ENCODE results near the gene AZU1. TPM values are rescaled to one million over a fixed set of nuclear protein-coding genes. Genes with fewer than 3 reads are reported as not detected.
A peak's percentile ranks its signal among the peaks of the same experiment; 100 is the strongest.

Gene AZU1, protein sequence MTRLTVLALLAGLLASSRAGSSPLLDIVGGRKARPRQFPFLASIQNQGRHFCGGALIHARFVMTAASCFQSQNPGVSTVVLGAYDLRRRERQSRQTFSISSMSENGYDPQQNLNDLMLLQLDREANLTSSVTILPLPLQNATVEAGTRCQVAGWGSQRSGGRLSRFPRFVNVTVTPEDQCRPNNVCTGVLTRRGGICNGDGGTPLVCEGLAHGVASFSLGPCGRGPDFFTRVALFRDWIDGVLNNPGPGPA
- total RNA-seq (2021) = not detected in 2 replicates
- percentile 10 among the genes with signal in this experiment for Bru-seq, nascent RNA
- BruChase-seq, experiment 1, labeled RNA remaining after a 2-hour chase = percentile 14 among the genes with signal in this experiment
- percentile 19 among the genes with signal in this experiment for BruChase-seq, experiment 2, labeled RNA remaining after a 6-hour chase
- long read RNA-seq = 0 reads

DNA sequence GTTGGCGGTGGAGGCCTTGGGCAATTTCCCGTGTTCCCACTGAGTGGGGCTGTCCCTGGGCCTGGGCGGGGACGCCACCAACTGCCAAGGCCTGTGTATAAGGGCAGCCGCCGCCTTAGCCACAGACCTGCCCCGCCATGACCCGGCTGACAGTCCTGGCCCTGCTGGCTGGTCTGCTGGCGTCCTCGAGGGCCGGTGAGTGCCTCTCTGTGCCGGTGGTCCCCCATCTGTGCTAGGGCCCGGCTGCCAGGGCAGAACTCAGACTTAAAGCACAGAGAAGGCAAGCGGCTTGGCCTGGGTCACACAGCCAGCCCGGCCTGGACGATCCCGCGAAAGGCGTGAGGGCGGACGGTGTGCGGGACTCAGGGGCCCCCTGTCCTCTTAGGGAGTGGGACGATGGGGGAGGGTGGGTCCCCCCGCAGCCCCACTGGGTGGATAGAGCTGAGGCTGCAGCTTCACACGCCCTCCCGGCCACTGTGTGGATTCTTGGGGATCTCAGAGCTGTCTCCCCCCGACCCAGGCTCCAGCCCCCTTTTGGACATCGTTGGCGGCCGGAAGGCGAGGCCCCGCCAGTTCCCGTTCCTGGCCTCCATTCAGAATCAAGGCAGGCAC lies at the start of gene AZU1:
Gene AZU1, plus strand, starts transcription at position 128 of the 612 bp plus-strand sequence. Its CDS starts 10 bp downstream, at position 138.
- DNase-seq (ENCODE audit: low spot score) = no peak
- CTCF ChIA-PET = no interaction called here
- H3K4me1 ChIP-seq (ENCODE audit: insufficient read depth, low read length, poor library complexity, severe bottlenecking) = no peaks in the 10 kb centered on the region
- intact Hi-C loops (cut with micrococcal nuclease; ENCODE audit: unreplicated experiment) = no loop called here
- H3K27ac ChIP-seq (ENCODE audit: low read depth, low read length, poor library complexity, severe bottlenecking) = no peak within 1 kb of the TSS
- BruUV-seq (replicated peaks) = no TSS peak
- no peaks in the 10 kb centered on the region for H3K9me3 ChIP-seq (ENCODE audit: low read depth, low read length, poor library complexity, severe bottlenecking)
- H3K27me3 ChIP-seq (replicated peaks; ENCODE audit: insufficient read depth, low read depth, low read length, poor library complexity) = no peaks in the 10 kb centered on the region
- POLR2A ChIA-PET (ENCODE audit: low non-redundant PET) = no interaction called here
- TF ChIP-seq, protein P1, sequence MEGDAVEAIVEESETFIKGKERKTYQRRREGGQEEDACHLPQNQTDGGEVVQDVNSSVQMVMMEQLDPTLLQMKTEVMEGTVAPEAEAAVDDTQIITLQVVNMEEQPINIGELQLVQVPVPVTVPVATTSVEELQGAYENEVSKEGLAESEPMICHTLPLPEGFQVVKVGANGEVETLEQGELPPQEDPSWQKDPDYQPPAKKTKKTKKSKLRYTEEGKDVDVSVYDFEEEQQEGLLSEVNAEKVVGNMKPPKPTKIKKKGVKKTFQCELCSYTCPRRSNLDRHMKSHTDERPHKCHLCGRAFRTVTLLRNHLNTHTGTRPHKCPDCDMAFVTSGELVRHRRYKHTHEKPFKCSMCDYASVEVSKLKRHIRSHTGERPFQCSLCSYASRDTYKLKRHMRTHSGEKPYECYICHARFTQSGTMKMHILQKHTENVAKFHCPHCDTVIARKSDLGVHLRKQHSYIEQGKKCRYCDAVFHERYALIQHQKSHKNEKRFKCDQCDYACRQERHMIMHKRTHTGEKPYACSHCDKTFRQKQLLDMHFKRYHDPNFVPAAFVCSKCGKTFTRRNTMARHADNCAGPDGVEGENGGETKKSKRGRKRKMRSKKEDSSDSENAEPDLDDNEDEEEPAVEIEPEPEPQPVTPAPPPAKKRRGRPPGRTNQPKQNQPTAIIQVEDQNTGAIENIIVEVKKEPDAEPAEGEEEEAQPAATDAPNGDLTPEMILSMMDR (conservative IDR thresholded peaks at IDR 0.05; ENCODE audit: low read depth, low read length) = no peak
- no peak for TF ChIP-seq EZH2 (IDR thresholded peaks at IDR 0.05; ENCODE audit: borderline replicate concordance, low read depth, low read length, poor library complexity, severe bottlenecking)
- H3K4me3 ChIP-seq (ENCODE audit: low read depth, low read length, poor library complexity, severe bottlenecking) = no peak within 1 kb of the TSS
- H3K36me3 ChIP-seq (ENCODE audit: insufficient read depth, low read length, poor library complexity, severe bottlenecking) = no peaks in the 10 kb centered on the region

DNA sequence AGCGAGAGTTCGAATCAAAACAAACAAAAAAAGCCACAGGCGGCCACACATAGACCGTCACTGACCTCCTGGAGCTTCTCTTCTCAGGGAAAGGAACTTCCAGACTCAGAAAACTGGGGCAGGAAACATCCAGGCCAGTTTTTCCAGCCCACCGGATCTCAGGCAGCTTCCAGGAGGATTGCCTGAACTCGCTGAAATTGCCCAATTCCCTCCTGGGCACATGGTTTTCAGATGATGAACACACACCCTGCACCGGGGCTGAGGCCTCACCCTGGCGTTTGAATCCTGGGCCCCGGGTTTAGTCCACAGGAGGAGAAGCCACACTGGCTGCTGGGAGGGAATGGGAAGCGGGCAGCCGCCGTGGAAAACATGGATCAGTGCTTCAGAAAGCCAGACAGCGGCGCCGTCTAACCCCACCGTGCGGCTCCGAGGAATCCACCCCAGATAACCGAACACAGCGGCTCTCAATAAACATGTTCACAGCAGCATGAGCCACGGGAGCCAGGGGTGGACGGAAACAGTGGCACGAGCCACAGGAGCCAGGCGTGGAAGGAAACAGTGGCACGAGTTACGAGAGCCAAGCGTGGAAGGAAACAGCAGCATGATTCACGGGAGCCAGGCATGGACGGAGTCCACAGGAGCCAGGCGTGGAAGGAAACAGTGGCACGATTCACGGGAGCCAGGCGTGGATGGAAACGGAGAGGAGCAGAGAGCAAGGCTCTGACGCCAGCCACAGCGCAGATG lies 48.6 kb upstream of the AZU1 start:
- intact Hi-C loops (cut with micrococcal nuclease; ENCODE audit: unreplicated experiment) = no loop called here
- no peak overlapping the region for H3K4me3 ChIP-seq (ENCODE audit: low read depth, low read length, poor library complexity, severe bottlenecking)

GRCh38 chr19:780935-781334 lies 46.7 kb upstream of the AZU1 start:
- Histone ChIP-seq H3K27ac (ENCODE audit: low read depth, low read length, poor library complexity, severe bottlenecking) (no peak overlapping the region), H3K36me3 (ENCODE audit: insufficient read depth, low read length, poor library complexity, severe bottlenecking) (no peaks in the 10 kb centered on the region), H3K9me3 (ENCODE audit: low read depth, low read length, poor library complexity, severe bottlenecking) (no peaks in the 10 kb centered on the region), H3K27me3 (replicated peaks; ENCODE audit: insufficient read depth, low read depth, low read length, poor library complexity) (no peaks in the 10 kb centered on the region), H3K4me3 (ENCODE audit: low read depth, low read length, poor library complexity, severe bottlenecking) (no peak overlapping the region), H3K4me1 (ENCODE audit: insufficient read depth, low read length, poor library complexity, severe bottlenecking) (peaks cover 3% of the 10 kb centered on the region)
- CTCF ChIA-PET = no interaction called here
- no peak for DNase-seq (ENCODE audit: low spot score)
- POLR2A ChIA-PET (ENCODE audit: low non-redundant PET) = interaction anchor here (0.5 kb wide), 1 partner anchor 100 kb away, joined by 9 read pairs; no protein-coding TSS in a partner anchor
- TF ChIP-seq, protein P1 (conservative IDR thresholded peaks at IDR 0.05; ENCODE audit: low read depth, low read length) = no peak
- TF ChIP-seq EZH2 (IDR thresholded peaks at IDR 0.05; ENCODE audit: borderline replicate concordance, low read depth, low read length, poor library complexity, severe bottlenecking) = no peak
- BruUV-seq (replicated peaks) = no TSS peak
- intact Hi-C loops (cut with micrococcal nuclease; ENCODE audit: unreplicated experiment) = no loop called here

More for the DNA sequence above, 48.6 kb upstream of the AZU1 start:
- no TSS peak for BruUV-seq (replicated peaks)
- peaks cover 3% of the 10 kb centered on the region for H3K4me1 ChIP-seq (ENCODE audit: insufficient read depth, low read length, poor library complexity, severe bottlenecking)
- ChIA-PET POLR2A (ENCODE audit: low non-redundant PET) (no interaction called here), CTCF (no interaction called here)
- no peak overlapping the region for H3K27ac ChIP-seq (ENCODE audit: low read depth, low read length, poor library complexity, severe bottlenecking)
- no peak for TF ChIP-seq EZH2 (IDR thresholded peaks at IDR 0.05; ENCODE audit: borderline replicate concordance, low read depth, low read length, poor library complexity, severe bottlenecking)
- TF ChIP-seq, protein P1 (conservative IDR thresholded peaks at IDR 0.05; ENCODE audit: low read depth, low read length) = no peak
- no peaks in the 10 kb centered on the region for H3K9me3 ChIP-seq (ENCODE audit: low read depth, low read length, poor library complexity, severe bottlenecking)
- H3K36me3 ChIP-seq (ENCODE audit: insufficient read depth, low read length, poor library complexity, severe bottlenecking) = no peaks in the 10 kb centered on the region
- no peaks in the 10 kb centered on the region for H3K27me3 ChIP-seq (replicated peaks; ENCODE audit: insufficient read depth, low read depth, low read length, poor library complexity)
- peak; percentile 68 for DNase-seq (ENCODE audit: low spot score)
